Stimulated activated CD4-positive, alpha-beta T cell treated with anti-CD3 and anti-CD28 coated beads, Interleukin-1b, Interleukin-23, amount 100 ng/mL, for 24 hours (primary cell): ENCODE measurements around the gene OR4C6.

Source experiments
- DNase-seq, 4 experiments: peaks; one replicate each; pipeline ENCODE4 v3.0.0-alpha.2; 2020; ENCODE audit warnings: low read depth in 4 of 4, low spot score in 1 of 4

The OR4C6 gene

DNA sequence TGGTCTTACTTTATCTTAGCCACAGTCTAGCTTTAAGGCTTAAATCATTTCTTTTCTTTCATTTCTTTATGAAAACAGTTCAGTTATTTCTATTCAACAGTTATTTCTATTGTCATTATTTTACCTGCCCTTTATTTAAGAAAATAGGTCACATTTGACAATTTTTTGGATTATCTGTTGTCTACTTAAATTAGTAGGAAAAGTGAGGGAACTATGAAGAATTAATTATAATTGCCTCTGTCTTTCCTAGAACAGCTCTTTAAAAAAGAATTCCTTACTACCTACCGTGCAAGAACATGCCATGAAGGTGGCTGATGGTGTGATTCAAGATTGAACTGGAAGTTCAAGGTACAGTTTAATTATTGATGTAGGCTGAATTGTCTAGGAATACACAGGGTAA lies at the start of gene OR4C6:
OR4C6 (plus strand) TSS at position 301 of the 400 bp plus-strand sequence. CDS start 2,966 bp downstream, outside the sequence.
- DNase-seq, result no peak

DNA sequence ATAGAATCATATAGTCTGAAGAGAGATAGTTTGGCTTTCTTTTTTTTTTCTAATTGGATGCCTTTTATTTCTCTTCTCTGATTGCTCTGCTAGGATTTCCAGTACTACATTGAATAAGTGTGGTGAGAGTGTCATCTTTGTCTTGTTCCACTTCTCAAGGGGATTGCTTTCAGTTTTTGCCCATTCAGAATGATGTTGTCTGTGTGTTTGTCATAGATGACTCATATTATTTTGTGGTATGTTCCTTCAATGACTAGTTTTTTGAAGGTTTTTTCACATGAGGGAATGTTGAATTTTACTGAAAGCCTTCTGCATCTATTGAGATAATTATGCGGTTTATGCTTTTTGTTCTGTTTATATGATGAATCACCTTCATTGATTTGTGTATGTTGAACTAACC lies 37.5 kb upstream of the OR4C6 start:
- DNase-seq, result no peak

DNA sequence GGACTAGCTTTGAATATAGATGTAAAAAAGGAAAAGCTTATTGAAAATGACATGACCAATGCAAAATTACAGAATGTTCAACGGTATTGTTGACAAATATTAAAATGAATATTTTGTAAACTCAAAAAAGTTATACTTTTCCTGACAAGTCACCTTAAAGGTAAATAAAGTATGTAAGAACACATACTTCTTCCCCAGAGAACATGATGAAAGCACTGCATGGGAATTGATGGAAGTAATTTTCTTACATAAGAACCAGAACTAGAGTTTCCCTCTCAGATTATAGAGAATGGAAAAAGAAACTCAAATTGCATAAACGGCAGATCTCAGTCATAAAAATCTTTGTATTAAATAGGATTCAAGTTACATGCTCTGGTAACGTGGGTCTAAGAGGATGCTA lies 27.2 kb upstream of the OR4C6 start, which contains the start of gene OR4P4:
OR4P4 (plus strand) TSS at position 301 of the 400 bp plus-strand sequence.
- no peak for DNase-seq

DNA sequence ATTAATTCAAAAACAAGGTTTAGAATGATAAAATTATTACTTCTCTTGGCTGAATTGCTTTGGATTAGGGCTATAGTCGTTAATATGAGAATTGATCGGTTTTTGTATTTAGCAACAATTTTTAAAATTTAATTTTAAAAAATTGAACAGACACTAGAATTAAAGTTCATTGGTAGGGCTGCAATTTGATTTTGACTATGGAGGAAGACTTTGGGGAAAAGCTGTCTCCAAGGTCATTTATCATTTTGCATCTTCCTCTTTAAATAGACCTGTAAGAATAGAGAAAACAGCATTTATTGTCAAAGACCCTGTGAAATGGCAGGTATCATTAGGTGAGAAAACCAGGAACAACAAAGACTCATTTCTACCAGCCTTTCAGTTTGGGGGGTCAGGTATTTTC lies 14.0 kb upstream of the OR4C6 start, which contains the start of gene OR4S2:
OR4S2 (plus strand) TSS at position 301 of the 400 bp plus-strand sequence. CDS start 2,577 bp downstream, outside the sequence.
- DNase-seq, result no peak

DNA sequence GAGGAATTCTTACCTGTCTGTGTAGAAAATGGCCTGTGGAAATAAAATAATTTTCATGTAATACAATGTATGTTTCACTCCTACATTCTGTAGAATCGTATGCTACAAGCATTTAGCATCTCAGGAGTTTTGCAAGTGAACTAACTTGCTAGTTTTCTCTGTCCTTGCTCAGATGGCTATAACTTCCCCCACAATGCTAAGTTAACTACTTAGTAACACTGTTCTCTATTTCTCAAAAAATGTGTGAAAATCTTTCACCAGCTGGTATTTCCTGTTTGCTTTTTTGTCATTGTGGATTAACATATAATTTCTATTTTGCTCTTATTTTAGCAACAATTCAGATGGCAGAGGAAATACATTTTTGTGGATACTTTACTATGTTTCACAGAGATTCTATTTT lies 9.4 kb upstream of the OR4C6 start:
- no peak for DNase-seq

DNA sequence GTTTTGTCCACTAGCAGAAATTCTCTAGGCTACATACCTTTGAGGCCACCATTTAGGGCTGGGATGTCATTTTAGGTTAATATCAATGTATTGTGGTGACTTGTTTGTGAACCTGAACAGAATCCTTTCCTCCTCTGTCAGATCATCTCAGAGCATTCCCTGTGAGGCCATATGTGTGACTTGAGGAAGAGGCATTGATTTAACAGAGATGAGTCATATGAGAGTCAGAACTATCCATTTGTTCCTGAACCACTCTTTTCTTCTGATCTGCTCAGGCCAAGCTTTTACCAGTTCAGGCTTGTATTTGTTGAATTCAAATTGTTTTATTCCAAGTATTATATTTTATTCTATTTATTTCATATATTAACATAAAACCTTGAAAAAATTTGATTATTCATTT lies 6.9 kb upstream of the OR4C6 start:
- DNase-seq, result no peak

DNA sequence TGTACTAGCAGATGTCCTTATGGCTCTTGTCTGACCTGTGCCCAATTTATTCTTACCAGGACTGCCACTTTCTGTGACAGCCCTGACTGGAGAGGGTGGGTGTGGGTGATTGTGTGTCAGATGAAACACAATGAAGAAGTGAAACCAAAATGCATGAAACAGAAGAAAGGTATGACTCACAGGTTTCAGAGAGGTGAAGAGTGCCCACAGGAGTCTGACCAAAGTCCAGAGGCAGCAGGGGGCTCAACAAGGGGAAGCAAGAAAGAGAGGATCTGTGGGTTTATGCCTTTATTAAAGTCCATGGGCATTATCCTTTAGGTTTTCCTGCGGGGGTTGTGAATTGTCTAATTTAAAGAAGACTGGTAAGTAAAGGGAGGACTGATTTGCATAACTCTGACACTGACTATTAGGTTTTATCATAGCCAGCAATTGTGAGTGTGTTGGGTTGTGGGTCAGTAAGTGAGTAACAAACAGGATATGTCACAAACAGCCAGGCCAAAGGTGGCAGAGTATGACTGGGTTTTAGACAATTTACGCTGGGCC lies 3.9 kb upstream of the OR4C6 start:
- no peak for DNase-seq

DNA sequence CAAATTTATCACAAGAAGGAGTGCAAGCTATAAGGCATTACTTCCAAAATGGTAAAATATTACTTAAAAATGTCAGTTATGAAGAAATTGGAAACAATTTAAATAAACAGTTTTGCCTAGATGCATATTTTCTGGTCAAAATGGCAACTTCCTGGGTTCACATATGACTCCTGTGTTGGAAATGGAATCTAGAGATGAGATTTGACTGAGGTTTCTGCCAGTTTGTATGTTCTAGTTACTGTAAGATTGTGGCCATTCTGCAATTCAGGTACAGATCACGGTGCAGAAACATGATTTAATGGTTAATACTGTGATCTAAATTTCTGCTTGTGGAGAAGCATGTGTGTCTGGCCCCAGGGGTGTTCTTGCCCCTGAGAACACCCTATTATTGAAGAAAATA lies 3.4 kb upstream of the OR4C6 start:
- DNase-seq, result no peak

DNA sequence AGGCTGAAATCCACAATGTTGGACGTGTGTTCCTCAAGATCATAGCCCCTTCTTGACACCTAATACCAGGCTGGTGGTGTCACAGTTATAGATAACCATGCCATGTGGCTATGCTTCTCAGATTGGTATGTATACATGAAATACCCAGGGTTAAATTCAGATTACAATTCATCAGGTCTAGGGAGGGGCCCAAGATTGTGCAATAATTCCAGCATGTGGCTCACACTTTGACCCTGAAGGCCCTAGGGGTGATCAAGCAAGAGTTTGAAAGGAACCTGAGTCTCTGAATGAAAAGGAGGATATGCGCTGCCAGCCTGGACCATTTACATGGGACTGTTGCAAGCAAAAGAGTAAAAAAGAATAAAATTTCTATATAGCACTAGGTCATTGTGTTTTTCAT lies 7.4 kb downstream of the OR4C6 start:
- DNase-seq, result no peak

DNA sequence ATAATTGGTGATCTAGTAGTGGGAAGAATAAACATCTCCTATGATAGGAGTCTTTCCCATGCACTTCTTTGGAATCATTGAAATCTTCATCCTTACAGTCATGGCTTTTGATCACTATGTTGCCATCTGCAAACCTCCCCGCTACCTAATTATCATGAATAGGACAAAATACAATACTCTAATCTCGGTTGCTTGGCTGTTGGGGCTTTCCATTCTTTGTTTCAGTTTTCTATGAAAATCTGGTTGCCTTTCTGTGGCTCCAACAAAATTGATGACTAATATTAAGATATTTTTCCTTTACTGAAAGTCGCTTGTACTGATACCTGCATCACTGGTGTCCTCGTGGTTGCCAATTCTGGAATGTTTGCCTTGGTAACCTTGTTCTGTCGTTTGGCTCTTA lies 11.9 kb downstream of the OR4C6 start:
- DNase-seq, result no peak

DNA sequence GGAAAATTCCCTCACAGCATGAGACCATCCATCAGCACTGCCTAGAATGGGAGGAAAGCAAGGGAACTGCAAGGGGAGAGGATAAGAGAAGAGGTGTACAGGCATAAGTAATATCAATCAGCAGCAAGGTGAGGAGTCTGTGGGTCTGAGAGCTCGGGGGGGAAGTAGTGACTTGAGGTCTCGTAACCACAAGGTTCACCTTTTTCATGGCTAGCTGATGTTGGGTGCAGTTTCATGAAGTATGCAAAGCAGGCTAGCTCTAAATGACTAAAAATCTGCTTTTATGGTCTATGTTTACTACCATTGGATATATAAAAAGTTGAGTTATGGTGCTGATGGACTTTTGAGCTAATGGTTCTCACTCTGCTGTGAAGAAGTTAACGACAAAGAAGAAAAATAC lies 35.8 kb downstream of the OR4C6 start:
- no peak for DNase-seq

DNA sequence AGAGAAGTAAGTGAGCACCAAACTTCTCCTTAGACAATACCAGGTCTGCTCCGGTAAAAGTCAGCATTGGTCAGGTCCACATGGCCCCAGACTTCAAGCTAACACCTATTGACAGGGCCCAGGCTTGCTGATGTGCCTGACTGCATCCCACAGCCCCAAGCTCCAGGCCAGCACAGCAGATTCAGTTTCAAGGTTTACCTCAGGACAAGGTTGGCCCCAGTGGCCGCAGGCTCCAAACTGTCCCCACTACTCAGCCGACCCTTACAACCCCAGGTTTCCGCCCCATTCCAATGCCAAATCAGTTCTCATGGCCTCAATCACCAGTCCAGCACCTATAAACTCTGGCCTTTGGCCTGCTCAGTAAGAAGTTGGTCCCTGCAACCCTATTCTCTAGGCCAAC lies 39.4 kb downstream of the OR4C6 start:
- no peak for DNase-seq

DNA sequence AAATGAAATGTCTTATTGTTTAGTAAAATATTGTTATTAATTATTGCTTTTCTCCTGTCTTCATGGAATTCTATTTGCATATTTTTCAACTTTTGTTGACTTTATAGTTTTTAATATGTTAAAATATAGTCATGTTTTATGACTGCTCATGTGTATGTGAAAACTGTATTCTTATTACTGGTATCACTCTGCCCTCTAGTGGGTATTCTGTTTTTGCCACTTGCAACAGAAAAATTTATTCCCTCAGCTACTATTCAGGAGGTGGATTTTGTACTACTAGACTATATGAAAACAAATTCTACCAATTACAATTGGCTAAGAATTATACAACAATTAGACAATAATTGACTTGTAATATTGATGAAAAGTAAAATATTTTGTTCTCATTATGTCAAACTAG lies 45.0 kb downstream of the OR4C6 start:
- no peak for DNase-seq

DNA sequence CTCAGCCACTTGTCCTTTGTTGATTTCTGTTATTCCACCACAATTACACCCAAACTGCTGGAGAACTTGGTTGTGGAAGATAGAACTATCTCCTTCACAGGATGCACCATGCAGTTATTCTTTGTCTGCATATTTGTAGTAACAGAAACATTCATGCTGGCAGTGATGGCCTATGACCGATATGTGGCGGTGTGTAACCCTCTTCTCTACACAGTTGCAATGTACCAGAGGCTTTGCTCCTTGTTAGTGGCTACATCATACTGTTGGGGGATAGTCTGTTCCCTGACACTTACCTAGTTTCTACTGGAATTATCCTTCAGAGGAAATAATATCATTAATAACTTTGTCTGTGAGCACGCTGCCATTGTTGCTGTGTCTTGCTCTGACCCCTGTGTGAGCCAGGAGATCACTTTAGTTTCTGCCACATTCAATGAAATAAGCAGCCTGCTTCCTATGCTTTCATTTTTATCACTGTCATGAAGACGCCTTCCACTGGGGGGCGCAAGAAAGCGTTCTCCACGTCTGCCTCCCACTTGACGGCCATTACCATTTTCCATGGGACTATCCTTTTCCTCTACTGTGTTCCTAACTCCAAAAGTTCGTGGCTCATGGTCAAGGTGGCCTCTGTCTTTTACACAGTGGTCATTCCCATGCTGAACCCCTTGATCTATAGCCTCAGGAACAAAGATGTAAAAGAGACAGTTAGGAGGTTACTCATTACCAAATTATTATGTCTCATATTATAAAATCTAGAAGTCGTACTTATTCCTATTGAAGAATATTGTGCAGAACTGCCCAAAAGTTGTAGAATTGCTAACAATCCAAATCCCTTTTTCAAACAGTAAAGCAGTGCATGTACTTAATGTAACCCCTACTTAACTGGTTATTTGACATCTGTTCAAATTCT lies 53.2 kb downstream of the OR4C6 start:
- DNase-seq, result no peak
